Astrocyte of the hippocampus (primary cell): Measurements from ENCODE around the gene PTPRN2.
"Not testable (repeated sequence)": the region's sequence is repeated elsewhere in the genome, so short reads cannot be mapped to it uniquely, and the experiment has no call there.

ENCODE experiments used
- DNase-seq: peaks from one replicate; pipeline ENCODE4 v3.0.0; 2011; ENCODE audit warnings: low read depth, low spot score

Gene PTPRN2

GRCh38 chr7:158238616-158239289 is 348.9 kb downstream of the PTPRN2 start:
- DNase-seq, result no peak

GRCh38 chr7:158237672-158238335 is 349.8 kb downstream of the PTPRN2 start:
- DNase-seq, result no peak

GRCh38 chr7:158236400-158236799 is 351.2 kb downstream of the PTPRN2 start:
- no peak for DNase-seq

GRCh38 chr7:158235862-158236261 is 351.8 kb downstream of the PTPRN2 start:
- no peak for DNase-seq

- no peak for DNase-seq
These were observed 357.7 kb downstream of the PTPRN2 start for GRCh38 chr7:158229945-158230344.

- DNase-seq, result no peak
These were observed 358.6 kb downstream of the PTPRN2 start for GRCh38 chr7:158228986-158229385.

GRCh38 chr7:158228131-158228530 is 359.5 kb downstream of the PTPRN2 start:
- no peak for DNase-seq

GRCh38 chr7:158227258-158227984 is 360.2 kb downstream of the PTPRN2 start:
- no peak for DNase-seq

GRCh38 chr7:158216198-158216597 is 371.4 kb downstream of the PTPRN2 start:
- no peak for DNase-seq

GRCh38 chr7:158209435-158209834 is 378.2 kb downstream of the PTPRN2 start:
- DNase-seq, result no peak

GRCh38 chr7:158206341-158206740 is 381.3 kb downstream of the PTPRN2 start:
- DNase-seq, result no peak

- DNase-seq, result no peak
These were observed 383.2 kb downstream of the PTPRN2 start for GRCh38 chr7:158204453-158204852.

GRCh38 chr7:158203948-158204347 is 383.7 kb downstream of the PTPRN2 start:
- DNase-seq, result not testable (repeated sequence)

GRCh38 chr7:158194365-158194900 is 393.2 kb downstream of the PTPRN2 start:
- no peak for DNase-seq

- no peak for DNase-seq
These were observed 394.2 kb downstream of the PTPRN2 start for GRCh38 chr7:158193446-158193845.

- no peak for DNase-seq
These were observed 394.7 kb downstream of the PTPRN2 start for GRCh38 chr7:158192956-158193355.

- no peak for DNase-seq
These were observed 395.3 kb downstream of the PTPRN2 start for GRCh38 chr7:158192184-158192835.

GRCh38 chr7:158191671-158192070 is 396.0 kb downstream of the PTPRN2 start:
- no peak for DNase-seq

GRCh38 chr7:158190756-158191155 is 396.9 kb downstream of the PTPRN2 start:
- DNase-seq, result no peak

- DNase-seq, result no peak
These were observed 398.9 kb downstream of the PTPRN2 start for GRCh38 chr7:158188676-158189075.

- DNase-seq, result no peak
These were observed 400.0 kb downstream of the PTPRN2 start for GRCh38 chr7:158187694-158187994.
